Adrenal gland (tissue), 5 donors: ENCODE measurements around the gene PLGLB1.
"Not testable (repeated sequence)": the region's sequence is repeated elsewhere in the genome, so short reads cannot be mapped to it uniquely, and the experiment has no call there.

Source experiments
- POLR2A ChIP-seq, 2 donors: fragments of 450-650 bp; IDR thresholded peaks; one replicate each; pipeline ENCODE4 v1.6.1; 2017; ENCODE audit warnings: antibody characterized with exemption in 2 of 2, mild to moderate bottlenecking in 2 of 2, moderate library complexity in 1 of 2
- TF ChIP-seq, protein P1 (sequence below), 6 experiments: fragments of 450-650 bp in 4 of 6; fragments of 200-600 bp in 2 of 6; sonication (generic) in 1 of 6; IDR thresholded peaks; 1 replicate in 5 of 6; 2 replicates in 1 of 6; pipeline versions ENCODE4 v1.5.1 to v1.8.0; 2016 to 2021; ENCODE audit warnings: antibody characterized with exemption in 6 of 6, mild to moderate bottlenecking in 2 of 6, moderate library complexity in 1 of 6
- donor health status: DM: no; HTN: no; CAD: no.

DNA sequence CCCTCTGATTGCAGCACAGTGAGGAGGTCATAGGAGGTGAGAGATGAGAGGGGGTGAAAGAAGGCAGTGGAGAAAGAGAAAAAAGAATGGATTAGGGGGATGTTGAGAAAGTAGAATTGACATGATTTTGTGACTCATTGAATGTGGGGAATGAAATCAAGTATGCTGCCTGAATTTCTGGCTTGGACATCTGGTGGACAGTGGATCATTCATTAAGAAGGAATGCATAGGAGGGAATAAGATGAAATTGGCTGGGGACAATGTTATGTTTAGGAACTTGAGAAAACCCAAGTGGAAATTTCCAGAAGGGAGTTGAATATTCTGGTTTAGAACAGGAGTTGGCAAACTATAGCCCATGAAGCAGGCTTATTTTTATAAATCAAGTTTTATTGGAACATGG is 7.0 kb upstream of the PLGLB1 start:
- TF ChIP-seq POLR2A (IDR thresholded peaks at IDR 0.05), result not testable (repeated sequence)
- TF ChIP-seq, protein P1, sequence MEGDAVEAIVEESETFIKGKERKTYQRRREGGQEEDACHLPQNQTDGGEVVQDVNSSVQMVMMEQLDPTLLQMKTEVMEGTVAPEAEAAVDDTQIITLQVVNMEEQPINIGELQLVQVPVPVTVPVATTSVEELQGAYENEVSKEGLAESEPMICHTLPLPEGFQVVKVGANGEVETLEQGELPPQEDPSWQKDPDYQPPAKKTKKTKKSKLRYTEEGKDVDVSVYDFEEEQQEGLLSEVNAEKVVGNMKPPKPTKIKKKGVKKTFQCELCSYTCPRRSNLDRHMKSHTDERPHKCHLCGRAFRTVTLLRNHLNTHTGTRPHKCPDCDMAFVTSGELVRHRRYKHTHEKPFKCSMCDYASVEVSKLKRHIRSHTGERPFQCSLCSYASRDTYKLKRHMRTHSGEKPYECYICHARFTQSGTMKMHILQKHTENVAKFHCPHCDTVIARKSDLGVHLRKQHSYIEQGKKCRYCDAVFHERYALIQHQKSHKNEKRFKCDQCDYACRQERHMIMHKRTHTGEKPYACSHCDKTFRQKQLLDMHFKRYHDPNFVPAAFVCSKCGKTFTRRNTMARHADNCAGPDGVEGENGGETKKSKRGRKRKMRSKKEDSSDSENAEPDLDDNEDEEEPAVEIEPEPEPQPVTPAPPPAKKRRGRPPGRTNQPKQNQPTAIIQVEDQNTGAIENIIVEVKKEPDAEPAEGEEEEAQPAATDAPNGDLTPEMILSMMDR (IDR thresholded peaks at IDR 0.05), result not testable (repeated sequence)
